ENCODE measurements around the gene FUT8. TPM values are rescaled to one million over a fixed set of nuclear protein-coding genes. Genes with fewer than 3 reads are reported as not detected.

Gene FUT8
- polyA plus RNA-seq, 1 of the 3 experiments (the other 2 are of a cell fraction): 31.7 TPM

DNA sequence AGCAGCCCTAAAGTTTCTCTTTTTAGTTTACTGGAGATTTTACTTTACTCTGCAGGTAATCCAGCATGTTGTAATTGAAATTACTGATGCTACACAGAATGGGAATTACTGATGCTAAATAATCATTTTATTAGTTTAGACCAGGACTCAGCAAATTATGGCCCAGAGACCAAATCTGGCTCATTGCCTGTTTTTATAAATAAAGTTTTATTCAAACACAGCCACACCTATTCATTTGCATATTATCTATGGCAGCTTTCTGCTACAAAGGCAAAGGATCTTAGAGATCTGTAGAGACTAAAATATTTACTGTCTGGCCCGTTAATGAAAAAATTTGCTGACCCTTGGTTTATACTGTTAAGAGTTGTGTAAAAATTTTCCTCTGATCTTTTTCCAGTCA, 216.1 kb downstream of the FUT8 start:
- Histone ChIP-seq H3K9ac (no peak overlapping the region), H3K4me3 (ENCODE audit: low read depth in 2 of 2, low read length in 1 of 2) (no peak overlapping the region), H3F3A (replicated peaks; ENCODE audit: insufficient read depth) (no peaks in the 10 kb centered on the region), H3K4me2 (no peak overlapping the region), H3K27ac (ENCODE audit: low read depth in 2 of 2, low read length in 1 of 2) (no peak overlapping the region), H3K36me3 (replicated peaks in 1 of 2; ENCODE audit: control insufficient read depth in 1 of 2, insufficient read depth in 2 of 2, low read length in 1 of 2) (peaks cover 9 to 20% of the 10 kb centered on the region in 2 experiments), H3K27me3 (ENCODE audit: insufficient read depth) (no peaks in the 10 kb centered on the region), H3K9me2 (no peaks in the 10 kb centered on the region), H2AFZ (ENCODE audit: low read depth) (no peak overlapping the region), H4K20me1 (ENCODE audit: insufficient read depth) (no peaks in the 10 kb centered on the region), H3K9me3 (no peaks in the 10 kb centered on the region), H3K4me1 (ENCODE audit: control insufficient read depth in 1 of 2, insufficient read depth in 2 of 2, low read depth in 1 of 2, low read length in 1 of 2) (peaks cover 0 to 2% of the 10 kb centered on the region in 2 experiments; a peak in 1 of 4 replicates), H3K79me2 (ENCODE audit: insufficient read depth) (peaks cover 9% of the 10 kb centered on the region; the same call in 1 of the 2 replicates)
- ChIA-PET CTCF (interaction anchor here (0.9 kb wide), 1 partner anchor 9 kb away, joined by 4 read pairs; no protein-coding TSS in a partner anchor), POLR2A (no interaction called here)
- DNase-seq: no peak
- 96% methylated on average over 1 of the region's 1 CpG for WGBS (ENCODE audit: low lambda C conversion rate)
- no peak for TF ChIP-seq NFIC (IDR thresholded peaks at IDR 0.05; ENCODE audit: borderline replicate concordance)
- TF ChIP-seq MXI1 (IDR thresholded peaks at IDR 0.05; ENCODE audit: low read depth, low read length): no peak
- no peak for TF ChIP-seq RAD21 (IDR thresholded peaks at IDR 0.05; ENCODE audit: low read length)
- no peak for TF ChIP-seq FOSL2 (IDR thresholded peaks at IDR 0.05; ENCODE audit: borderline replicate concordance, low read depth)
- no peak for TF ChIP-seq POLR2AphosphoS5 (IDR thresholded peaks at IDR 0.05; ENCODE audit: low read depth, low read length)

DNA sequence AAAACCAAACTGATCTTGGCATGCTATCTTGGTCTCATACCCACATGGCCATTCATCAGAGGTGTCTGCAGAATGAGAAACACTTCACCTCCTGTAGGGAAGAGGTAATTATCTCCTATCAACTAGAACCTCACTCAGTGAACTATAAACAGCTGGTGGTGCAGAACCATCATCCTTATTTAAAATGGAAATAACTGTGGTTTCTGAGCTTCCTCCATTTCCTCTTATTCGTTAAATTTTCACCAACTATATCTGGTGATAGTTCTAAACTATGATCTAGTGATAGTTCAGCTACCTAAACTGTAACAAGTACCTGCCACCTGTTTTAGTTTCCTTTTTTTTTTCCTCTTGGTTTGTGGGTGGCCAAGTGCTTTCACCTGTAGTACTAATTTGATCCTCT, 218.5 kb downstream of the FUT8 start:
- peaks cover 9 to 31% of the 10 kb centered on the region in 2 experiments for H3K36me3 ChIP-seq (replicated peaks in 1 of 2; ENCODE audit: control insufficient read depth in 1 of 2, insufficient read depth in 2 of 2, low read length in 1 of 2)
- no peak for DNase-seq
- WGBS (ENCODE audit: low lambda C conversion rate): 85% methylated on average over 1 of the region's 1 CpG
- no peak overlapping the region for H2AFZ ChIP-seq (ENCODE audit: low read depth)
- no peaks in the 10 kb centered on the region; the same call in 1 of the 2 replicates for H3K9me3 ChIP-seq
- H4K20me1 ChIP-seq (ENCODE audit: insufficient read depth): no peaks in the 10 kb centered on the region
- ChIA-PET POLR2A (no interaction called here), CTCF (interaction anchor here (0.6 to 1.4 kb wide), 3 partner anchors 11 to 193 kb away, joined by 3 to 4 read pairs (median 4); no protein-coding TSS in a partner anchor)
- H3K4me2 ChIP-seq: no peak overlapping the region
- peaks cover 16% of the 10 kb centered on the region; the same call in 1 of the 2 replicates for H3K79me2 ChIP-seq (ENCODE audit: insufficient read depth)
- no peaks in the 10 kb centered on the region for H3K9me2 ChIP-seq
- no peak overlapping the region for H3K27ac ChIP-seq (ENCODE audit: low read depth in 2 of 2, low read length in 1 of 2)
- no peaks in the 10 kb centered on the region for H3K27me3 ChIP-seq (ENCODE audit: insufficient read depth)
- no peaks in the 10 kb centered on the region for H3K4me1 ChIP-seq (ENCODE audit: control insufficient read depth in 1 of 2, insufficient read depth in 2 of 2, low read depth in 1 of 2, low read length in 1 of 2)
- H3K4me3 ChIP-seq (ENCODE audit: low read depth in 2 of 2, low read length in 1 of 2): no peak overlapping the region
- H3K9ac ChIP-seq: no peak overlapping the region
- TF ChIP-seq SMC3 (IDR thresholded peaks at IDR 0.05; ENCODE audit: low read depth, low read length) (no peak), EZH2phosphoT487 (IDR thresholded peaks at IDR 0.05; ENCODE audit: borderline replicate concordance, low read depth) (no peak), ELF1 (IDR thresholded peaks at IDR 0.05) (no peak), TEAD4 (IDR thresholded peaks at IDR 0.05; ENCODE audit: borderline replicate concordance, insufficient read depth) (no peak), YY1 (IDR thresholded peaks at IDR 0.05; ENCODE audit: low read depth) (no peak), TCF12 (IDR thresholded peaks at IDR 0.05) (no peak), MXI1 (IDR thresholded peaks at IDR 0.05; ENCODE audit: low read depth, low read length) (no peak), RXRA (IDR thresholded peaks at IDR 0.05; ENCODE audit: borderline replicate concordance, low read depth) (no peak), JUND (IDR thresholded peaks at IDR 0.05) (no peak)
- TF ChIP-seq, protein P1, sequence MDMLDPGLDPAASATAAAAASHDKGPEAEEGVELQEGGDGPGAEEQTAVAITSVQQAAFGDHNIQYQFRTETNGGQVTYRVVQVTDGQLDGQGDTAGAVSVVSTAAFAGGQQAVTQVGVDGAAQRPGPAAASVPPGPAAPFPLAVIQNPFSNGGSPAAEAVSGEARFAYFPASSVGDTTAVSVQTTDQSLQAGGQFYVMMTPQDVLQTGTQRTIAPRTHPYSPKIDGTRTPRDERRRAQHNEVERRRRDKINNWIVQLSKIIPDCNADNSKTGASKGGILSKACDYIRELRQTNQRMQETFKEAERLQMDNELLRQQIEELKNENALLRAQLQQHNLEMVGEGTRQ (IDR thresholded peaks at IDR 0.05; ENCODE audit: borderline replicate concordance, low read depth, low read length): no peak
- no peaks in the 10 kb centered on the region for H3F3A ChIP-seq (replicated peaks; ENCODE audit: insufficient read depth)
